GM21737 (cell line): ENCODE data around the gene EHMT1.
"Not testable (repeated sequence)": the region's sequence is repeated elsewhere in the genome, so short reads cannot be mapped to it uniquely, and the experiment has no call there.

Experiments used
- ATAC-seq: cut with Tn5 transposase; IDR thresholded peaks from one replicate; pipeline ENCODE4 v1.9.1; 2021; ENCODE audit warnings: mild to moderate bottlenecking, moderate library complexity; ENCODE audit not compliant: unreplicated experiment

Gene EHMT1

DNA sequence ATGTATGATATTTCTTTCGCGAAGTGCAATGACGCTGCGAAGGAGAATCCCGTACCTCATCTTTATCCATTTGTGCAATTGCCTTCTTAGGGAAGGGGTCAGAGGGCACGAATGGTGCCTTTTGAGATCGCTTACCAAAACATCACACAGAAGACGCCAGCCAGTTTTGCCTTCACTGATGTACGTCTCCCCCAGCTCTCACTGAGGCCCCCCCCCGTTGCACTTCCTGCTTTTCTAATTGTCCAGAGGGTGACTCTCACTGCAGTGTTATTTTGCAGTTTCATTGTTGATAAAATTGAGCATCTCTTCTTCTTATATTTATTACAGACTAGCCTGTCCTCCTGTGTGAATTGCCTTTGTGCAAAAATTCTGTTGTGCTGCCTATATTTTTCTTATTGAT is 219.8 kb downstream of the EHMT1 start:
- ATAC-seq = no peak

DNA sequence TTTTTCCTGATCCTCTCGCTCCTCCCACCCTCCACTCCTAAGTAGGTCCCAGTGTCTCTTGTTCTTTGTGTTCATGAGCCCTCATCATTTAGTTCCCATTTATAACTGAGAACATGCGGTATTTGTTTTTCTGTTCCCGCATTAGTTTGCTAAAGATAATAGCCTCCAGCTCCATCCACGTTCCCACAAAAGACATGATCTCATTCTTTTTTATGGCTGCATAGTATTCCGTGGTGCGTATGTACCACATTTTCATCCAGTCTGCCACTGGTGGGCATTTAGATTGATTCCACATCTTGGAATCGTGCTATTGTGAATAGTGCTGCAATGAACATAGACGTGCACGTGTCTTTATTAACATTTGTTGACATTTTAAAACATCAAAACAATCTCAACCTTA is 224.6 kb downstream of the EHMT1 start:
- no peak for ATAC-seq

DNA sequence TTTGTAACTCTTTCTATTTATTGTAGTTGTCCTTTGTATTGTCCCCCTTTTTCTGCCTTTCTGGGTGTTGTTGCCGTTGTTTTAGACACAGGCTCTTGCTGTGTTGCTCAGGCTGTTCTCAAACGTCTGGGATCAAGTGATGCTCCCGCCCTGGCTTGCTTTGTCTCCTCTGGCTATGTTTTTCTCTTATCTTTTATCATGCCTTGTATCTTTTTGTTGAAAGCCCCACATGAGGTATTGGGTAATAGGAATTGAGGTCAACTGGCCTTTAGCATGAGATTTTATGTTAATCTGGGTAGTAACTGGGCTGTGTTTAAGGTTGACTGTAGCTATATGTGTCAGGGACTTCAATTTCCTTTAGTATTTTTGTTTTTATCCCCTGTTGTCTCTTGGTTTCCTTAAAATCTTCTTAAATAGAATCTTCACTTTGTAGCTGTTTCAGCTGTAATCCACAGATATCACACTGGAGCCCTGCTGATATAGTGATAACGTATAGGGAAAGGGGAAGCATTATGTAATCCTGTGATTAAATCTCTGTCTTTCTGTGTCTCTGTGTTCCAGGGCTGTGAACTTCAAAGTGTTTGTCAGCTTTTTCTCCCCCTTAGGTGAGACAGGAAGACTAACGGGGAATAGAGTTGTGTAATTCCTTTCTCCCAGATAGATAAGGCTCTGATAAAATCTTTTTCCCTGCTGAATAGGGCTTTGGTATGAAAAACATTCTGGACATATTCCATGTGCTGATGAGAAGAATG is 232.9 kb downstream of the EHMT1 start:
- no peak for ATAC-seq

DNA sequence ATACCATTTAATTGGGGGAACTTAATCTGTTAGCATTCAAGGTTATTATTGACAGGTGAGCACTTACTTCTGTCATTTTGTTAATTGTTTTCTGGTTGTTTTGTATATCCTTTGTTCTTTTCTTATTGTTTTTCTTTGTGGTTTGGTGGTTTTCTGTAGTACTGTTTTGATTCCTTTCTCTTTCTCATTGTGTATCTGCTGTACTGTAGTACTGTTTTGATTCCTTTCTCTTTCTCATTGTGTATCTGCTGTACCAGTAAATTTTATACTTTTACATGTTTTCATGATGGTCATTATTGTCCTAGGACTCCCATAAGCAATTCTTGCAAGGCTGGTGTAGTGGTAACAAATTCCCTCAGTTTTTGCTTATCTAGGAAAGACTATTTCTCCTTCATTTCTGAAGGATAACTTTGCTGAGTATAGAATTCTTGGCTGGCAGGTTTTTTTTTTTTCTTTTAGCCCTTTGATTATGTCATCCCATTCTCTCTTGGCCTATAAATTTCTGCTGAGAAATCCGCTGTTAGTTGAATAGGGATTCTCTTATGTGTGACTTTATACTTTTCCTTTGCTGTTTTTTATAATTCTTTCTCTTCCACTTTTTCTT is 234.7 kb downstream of the EHMT1 start:
- no peak for ATAC-seq

DNA sequence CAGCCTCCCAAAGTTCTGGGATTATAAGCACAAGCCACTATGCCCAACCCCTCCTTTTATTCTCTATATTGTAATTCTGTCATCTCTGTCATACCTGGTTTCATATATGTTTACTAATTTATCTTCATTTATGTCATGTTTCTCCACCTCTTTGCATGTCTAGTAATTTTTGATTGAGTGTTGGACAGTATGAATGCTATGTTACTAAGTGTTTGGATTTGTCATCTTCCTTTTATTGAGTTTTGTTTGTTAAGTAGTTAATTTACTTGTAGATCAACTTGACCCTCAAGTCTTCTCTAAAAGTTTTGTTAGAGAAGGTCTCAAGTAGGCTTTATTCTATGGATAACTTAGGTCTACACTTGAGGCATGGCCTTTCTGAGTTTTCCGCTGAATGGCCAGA is 241.6 kb downstream of the EHMT1 start:
- no peak for ATAC-seq

DNA sequence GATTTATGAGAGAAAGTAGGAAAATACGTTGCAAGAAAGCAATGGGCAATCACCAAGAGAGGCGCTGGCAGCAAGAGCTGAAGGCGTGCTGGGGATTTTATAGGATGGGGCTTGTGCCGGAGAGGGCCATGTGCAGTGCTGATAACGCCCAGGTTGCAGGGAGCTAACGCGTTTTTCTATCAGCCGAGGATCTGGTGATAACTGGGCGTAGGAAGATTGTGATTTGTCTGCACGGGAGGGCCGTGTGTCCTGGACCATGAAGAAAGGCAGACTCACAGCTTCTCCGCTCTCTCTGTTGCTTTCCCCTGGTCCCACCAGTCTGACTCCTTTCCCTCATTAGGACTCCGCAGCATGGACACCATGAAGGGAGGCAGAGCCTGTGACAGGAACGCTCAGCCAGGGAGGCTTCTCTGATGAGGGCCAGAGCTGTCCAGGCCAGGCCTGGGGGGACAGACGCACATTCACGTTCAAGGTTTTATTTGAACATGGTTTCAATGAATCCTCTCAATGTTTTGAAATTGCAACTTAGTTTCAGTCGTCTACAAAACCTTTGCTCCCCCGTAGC is 246.9 kb downstream of the EHMT1 start:
- ATAC-seq = no peak

DNA sequence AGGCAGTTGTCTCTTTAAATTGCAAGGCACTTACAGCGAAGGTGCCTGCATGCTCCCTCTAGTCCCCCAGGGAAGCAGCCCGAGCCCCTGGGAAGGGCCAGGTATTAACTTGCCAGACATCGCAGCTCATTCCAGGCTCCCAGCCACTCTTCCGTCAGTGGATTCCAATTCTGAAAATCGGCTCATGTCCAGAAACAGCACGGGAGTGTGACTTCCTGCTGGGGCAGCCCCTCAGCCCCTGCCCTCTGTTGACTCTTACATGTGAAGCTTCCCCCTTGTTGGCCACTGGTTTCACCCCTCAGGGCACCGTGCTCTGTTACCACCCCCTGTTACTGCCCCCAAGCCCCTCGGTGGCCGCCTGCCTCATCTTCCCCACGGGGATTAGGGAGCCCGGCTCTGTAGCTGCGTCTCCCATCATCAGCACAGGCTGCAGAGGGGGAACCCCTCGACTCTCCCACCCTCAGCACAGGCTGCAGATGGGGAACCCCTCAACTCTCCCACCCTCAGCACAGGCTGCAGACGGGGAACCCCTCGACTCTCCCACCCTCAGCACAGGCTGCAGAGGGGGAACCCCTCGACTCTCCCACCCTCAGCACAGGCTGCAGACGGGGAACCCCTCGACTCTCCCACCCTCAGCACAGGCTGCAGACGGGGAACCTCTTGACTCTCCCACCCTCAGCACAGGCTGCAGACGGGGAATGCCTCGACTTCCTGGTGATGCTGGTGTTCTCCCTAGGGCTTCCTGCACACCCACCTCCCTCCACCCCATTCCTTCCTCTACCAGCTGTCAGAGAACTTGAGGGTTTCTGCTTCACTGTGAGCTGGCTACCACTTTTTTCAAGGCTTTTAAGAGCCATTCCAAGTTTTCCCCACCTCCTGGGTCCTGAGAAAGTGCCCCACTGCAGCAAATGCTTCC is 247.7 kb downstream of the EHMT1 start:
- no peak for ATAC-seq

DNA sequence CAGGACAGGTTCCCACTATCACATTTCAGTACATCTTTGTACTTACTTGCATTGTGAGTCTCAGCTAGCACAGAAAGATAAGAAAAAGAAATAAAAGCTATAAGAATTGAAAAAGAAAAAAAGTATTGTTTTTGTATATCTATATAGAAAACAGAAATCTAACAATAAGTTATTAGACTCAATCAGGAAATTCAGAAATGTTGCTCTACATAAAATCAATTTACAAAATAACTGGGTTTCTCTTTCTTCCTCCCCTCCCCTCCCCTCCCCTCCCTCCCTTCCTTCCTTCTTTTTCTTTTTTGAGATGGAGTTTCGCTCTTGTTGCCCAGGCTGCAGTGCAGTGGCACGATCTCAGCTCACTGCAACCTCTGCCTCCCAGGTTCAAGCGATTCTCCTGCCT is 251.6 kb downstream of the EHMT1 start:
- ATAC-seq = no peak

DNA sequence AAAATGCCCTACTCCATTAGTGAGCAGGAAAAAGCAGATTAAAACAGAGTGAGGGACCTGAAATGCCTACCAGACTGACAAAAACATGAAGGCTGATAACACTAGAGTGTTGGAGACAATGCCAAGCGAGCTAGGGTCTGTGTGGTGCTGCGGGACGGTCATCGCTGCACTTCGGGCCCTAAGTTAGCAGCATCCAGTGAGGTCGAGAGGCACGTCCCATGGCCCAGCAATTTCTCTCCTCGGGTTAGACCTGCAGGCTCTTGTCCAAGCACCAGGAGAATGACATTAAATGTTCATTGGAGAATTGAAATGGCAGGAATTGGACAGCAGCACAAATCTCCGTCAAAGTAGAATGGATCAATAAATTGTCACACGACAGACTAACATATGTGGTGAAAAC is 253.5 kb downstream of the EHMT1 start:
- ATAC-seq = no peak

DNA sequence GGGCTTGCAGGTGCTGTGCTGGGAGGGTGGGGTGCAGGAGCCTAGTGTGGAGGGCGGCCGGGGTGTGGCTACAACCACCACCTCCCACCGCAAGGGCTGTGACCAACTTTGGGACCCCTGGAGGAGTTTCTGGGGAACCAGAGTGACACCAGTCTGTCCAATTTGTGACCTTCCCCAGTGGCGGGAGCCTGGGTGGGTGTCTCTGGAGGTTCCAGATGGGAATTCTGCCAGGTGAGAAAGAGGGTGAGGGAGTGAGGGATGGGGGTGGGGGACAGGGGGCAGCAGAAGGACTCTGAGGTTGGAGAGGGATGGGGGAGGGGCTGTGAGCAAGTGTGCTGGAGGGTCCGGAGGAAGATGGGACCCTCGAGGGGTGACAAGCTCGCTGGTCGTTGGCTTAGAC is 254.6 kb downstream of the EHMT1 start:
- no peak for ATAC-seq

DNA sequence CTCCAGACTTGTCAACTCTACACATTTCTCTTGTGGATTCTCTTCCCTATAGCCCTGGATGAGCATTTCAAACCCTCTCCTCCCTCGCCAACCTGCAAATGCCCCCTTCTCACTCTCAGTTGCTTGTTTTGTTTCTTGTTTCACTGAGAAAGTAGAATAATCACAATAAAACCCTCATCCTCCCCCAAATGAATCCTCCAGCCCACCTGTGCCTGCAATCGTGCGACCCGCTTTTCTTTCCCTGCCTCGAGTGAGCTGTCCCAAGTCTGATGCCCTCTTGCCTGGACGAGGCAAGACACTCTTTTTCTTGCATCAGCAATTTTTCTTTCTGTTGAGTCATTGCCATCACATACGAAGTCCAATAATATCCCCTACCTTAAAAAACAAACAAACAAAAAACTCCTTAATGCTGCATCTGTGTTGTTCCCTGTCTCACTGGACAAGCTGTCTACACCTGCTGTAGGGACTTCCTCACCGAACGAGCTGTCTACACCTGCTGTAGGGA is 255.1 kb downstream of the EHMT1 start:
- no peak for ATAC-seq

DNA sequence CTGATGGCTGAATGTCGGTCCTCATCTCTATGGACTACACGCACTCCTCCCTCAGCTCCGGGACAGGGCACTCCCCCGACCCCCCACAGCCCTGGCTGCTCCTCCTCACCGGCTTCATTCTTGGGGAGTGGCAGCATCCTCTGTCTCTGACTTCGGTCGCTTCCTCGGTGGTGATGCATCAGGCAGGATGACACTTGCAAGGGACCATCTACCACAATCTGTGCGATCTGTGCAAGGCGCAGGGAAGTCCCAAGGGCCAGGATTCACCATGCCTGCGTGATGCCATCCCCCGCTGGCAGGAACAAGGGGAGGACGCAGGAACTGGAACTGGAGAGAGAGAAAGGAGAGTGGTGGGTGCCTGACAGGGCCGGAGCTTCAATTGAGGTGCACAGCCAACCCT is 256.5 kb downstream of the EHMT1 start:
- no peak for ATAC-seq

DNA sequence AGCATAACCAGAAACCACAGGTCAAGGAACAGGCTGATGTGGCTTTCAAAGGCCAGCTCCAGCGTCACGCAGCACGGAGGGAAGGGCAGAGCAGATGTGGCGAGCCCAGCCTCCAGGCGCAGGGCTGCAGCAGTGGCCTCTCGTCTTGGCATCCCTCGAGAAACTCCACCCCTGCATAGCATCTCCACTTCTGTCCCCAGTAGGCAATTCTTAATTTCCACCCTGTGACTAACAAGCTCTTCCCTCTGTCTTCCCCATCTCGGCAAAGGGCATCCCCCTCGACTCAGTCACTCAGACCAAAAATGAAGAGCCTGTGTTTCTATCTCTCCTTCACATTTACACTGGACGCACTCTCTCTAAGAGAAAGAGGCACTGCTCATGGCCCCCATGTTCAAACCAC is 257.0 kb downstream of the EHMT1 start:
- no peak for ATAC-seq

DNA sequence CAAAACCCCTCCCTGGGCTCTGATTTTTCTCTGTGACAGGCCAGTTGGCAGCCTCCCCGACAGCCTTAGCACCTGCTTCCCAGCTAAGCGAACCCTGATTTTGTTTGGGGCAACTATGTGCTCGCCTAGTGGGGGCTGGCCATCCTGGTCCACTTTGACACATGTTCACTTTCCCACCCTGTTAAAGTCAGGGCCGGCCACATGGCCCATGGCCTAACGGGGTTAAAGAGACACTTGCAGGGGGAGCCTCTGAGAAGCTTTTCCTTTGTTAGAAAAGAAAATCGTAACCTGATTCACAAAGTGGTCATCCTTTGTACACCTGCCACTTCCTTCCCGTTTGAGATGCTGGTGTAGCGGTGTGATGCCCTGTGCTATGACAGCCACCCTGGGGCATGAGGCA is 257.5 kb downstream of the EHMT1 start:
- no peak for ATAC-seq

DNA sequence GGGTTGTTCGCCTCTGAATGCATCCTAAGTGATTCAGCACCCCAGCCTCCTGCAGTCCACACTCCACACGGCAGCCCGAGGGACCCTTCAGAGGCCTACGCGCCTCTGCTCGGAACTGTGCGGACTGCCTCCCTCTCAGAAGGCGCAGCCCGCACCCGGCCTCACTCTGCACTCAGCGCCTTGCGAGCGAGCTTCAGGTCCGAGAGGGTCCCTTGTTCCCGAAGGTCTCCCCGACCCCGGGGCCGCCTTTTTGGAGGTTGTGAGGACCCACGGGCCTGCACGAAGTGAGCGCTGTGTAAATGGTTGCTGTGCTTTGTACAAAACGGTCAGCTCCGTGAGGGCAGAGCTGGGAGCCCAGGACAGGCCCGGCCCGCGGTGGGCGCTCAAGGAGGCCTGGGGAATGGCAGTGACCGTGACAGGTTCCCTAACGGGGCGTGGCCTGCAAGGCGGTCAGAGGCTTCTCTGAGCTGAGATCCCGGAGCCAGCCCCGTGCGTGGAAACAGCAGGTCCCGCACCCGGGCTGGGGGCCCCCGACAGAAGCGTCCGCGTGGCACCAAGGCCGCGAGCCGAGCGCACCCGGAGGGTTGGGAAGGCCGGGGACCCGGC is 258.1 kb downstream of the EHMT1 start:
- no peak for ATAC-seq

DNA sequence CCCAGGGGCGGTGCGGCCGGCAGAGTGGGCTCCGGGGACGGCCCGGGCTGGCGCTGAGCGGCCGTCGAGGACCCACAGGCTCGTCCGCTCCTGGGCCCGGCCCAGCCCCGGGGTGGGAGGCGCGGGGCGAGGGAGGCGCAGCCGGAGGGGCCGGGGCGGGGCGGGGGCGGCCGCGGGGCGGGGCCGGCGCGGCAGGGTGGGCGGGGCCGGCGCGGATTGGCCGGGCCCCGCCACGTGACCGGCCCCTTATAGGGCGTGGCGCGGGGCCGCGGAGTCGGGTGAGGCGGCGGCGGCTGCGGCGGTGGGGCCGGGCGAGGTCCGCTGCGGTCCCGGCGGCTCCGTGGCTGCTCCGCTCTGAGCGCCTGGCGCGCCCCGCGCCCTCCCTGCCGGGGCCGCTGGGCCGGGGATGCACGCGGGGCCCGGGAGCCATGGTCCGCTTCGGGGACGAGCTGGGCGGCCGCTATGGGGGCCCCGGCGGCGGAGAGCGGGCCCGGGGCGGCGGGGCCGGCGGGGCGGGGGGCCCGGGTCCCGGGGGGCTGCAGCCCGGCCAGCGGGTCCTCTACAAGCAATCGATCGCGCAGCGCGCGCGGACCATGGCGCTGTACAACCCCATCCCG is 258.8 kb downstream of the EHMT1 start, which contains the start of gene CACNA1B:
Gene CACNA1B (plus strand): TSS at position 277 of the 617 bp plus-strand sequence. CDS start 152 bp downstream, at position 429.
- not testable (repeated sequence) for ATAC-seq

DNA sequence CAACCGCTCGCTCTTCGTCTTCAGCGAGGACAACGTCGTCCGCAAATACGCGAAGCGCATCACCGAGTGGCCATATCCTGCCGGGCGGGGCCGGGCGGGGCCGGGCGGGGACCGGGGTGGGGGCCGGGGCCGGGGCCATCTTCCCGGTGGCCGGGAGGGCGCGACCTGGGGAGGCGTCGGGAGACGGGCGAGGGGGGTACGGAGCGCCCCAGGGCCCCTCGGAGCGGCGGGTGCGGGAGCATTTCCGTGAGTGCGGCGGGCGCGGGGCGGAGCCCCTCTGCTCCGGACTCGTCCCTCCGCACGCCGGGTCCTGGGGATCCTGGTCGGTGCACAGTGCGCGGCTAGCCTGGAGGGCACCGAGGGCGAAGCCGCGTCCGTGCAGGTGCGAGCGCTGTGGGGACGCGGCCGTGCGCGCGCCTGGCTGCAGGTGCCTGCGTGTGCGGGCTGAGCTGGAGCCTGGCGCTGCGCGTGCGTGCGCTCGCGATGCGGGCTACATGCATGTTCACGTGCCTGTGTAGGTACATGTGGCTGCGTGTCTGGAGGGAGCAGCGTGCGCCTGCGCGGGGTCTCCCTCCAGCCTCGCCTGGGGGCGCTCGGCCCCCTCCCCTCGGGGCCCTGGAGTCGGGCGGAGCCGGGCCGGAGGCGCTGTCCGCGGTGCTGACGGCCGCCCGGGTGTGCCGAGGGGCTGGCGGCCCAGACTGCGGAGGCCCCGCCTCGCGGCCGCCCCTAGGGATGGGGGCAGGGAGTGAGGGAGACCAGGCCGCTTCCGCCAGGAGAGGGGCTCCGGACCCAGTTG is 259.5 kb downstream of the EHMT1 start:
- ATAC-seq = no peak

DNA sequence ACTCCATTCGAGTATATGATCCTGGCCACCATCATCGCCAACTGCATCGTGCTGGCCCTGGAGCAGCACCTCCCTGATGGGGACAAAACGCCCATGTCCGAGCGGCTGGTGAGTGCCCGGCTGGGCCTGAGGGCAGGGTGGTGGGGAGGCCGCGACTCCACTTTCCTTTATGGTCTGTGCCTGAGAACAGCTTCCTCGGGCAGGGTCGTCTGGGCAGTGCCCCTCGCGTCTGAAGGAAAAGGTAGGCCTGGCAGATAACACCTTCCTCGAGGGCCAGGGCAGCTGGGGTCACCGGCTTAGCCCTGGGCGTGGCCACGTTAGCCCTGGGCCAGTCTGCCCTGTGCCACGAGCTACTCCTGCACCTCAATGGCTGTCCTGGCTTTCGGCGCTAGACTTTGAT is 260.2 kb downstream of the EHMT1 start:
- ATAC-seq = no peak

DNA sequence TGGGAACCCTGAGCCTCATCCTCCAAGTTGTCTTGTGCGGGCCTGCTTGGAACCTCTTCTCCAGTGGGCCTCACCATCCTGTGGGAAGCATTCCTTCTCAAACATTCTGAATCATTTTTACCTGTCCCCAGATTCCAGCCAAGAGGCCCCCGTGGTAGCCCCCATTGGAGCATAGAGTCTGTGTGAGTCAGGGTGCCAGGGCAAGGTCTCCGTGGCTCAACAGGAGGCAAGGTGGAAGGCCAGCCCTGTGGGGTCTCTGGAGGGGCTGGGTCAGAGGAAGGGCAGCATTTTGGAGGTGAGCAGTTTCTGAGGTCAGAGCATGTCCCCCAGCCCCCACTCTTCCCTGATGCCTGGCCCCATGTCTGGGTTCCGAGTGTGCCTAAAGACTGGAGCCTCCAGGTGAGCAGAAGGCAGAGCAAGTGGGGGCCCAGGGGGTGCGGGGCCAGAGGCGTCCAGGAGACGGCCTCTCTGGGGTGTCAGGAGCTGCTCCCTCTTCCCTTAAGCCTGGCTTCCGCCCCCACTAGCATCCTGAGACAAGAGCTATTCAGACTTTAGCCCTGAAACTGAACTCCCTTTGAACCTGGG is 260.9 kb downstream of the EHMT1 start:
- ATAC-seq = no peak
